ENCODE data around the gene PDXP. TPM values are rescaled to one million over a fixed set of nuclear protein-coding genes. Genes with fewer than 3 reads are reported as not detected.

The PDXP gene
- total RNA-seq, 1 donor from 2014 or later = 24.1 TPM

DNA sequence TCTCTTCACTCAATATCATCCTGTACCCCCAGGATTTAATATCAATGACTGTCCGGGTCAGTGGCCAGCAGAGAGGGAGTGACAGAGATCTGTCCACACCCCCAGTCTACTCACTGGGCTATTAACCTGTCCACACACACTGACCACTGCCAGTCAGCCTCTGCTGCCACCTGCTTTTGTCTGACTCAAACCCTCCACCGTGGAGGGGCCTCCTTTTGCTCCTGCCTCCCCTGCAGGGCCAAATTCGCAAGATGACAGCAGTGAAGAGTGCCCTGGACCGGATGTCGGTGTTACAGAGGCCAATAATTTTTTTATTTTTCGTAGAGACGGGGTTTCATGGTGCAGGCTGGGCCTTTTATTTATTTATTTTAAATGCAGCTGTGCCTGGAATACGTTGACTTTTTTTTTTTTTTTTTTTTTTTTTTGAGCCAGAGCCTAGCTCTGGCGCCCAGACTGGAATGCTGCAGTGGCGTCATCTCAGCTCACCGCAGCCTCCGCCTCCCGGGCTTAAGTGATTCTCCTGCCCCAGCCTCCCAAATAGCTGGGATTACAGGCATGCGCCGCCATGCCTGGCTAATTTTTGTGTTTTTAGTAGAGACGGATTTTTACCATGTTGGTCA is 5.1 kb downstream of the PDXP start:
- intact Hi-C loops (cut with DNase I) = no loop called here
- no peak for DNase-seq (ENCODE audit: low spot score)

DNA sequence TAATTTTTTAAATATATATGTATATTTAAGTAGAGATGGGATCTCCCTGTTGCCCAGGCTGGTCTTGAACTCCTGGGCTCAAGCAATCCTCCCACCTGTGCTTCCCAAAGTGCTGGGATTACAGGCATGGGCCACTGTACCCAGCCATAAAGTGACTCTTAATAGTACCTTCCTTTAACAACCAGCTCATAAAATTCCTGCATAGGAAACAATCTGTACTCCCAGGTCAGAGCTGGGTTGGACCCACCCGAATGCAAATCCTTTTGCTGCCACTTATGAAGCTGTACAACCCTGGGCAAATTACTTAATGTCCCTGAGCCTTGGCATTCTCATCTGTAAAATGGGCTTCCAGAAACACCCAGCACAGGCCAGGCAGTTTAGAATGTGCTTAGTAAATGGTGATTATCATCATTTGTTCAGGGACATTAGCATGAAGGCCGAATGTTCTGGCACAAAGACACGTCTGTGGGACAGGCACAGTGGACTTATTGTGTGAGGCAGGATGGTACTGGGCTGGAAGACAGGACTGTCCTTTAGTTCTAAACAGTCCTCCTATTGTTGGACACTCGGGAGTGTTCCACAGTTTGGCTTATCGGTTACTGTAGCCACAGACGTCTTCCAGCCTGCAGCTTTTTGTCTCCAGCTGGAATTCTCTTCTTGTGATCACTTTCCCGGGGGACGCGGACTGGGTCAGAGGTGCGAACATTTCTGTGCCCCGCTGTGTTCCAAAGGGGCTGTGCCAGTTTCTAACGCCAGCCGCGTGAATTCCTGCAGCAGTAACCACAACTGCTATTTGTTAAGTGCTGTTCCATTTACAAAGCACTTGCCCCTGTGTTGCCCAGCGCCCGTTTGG is 6.0 kb downstream of the PDXP start:
- intact Hi-C loops (cut with DNase I) = no loop called here
- DNase-seq (ENCODE audit: low spot score) = no peak

DNA sequence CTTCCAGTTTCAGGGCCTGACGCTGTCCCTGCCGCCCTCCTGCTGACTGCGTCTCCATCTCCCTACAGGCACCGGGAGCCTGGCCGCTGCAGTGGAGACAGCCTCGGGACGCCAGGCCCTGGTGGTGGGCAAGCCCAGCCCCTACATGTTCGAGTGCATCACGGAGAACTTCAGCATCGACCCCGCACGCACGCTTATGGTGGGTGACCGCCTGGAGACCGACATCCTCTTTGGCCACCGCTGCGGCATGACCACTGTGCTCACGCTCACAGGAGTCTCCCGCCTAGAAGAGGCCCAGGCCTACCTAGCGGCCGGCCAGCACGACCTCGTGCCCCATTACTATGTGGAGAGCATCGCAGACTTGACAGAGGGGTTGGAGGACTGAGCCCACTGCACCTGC is 7.0 kb downstream of the PDXP start:
- intact Hi-C loops (cut with DNase I) = no loop called here
- no peak for DNase-seq (ENCODE audit: low spot score)

DNA sequence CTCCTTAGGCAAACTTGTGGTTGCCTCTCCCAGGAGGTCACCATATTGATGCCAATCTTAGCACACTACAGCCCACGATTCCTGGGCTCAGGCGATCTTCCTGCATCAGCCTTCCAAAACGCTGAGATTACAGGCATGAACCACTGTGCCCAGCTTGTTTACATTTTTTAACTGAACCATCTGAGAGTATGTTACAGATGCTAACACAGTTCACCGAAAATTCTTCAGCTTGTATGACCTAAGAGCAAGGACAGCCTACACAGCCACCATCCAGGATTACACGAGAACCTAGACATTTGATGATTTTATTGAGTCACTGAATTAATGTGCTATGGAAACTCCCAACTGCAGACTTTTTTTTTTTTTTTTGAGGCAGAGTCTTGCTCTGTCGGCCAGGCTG is 11.1 kb downstream of the PDXP start:
- intact Hi-C loops (cut with DNase I) = no loop called here

DNA sequence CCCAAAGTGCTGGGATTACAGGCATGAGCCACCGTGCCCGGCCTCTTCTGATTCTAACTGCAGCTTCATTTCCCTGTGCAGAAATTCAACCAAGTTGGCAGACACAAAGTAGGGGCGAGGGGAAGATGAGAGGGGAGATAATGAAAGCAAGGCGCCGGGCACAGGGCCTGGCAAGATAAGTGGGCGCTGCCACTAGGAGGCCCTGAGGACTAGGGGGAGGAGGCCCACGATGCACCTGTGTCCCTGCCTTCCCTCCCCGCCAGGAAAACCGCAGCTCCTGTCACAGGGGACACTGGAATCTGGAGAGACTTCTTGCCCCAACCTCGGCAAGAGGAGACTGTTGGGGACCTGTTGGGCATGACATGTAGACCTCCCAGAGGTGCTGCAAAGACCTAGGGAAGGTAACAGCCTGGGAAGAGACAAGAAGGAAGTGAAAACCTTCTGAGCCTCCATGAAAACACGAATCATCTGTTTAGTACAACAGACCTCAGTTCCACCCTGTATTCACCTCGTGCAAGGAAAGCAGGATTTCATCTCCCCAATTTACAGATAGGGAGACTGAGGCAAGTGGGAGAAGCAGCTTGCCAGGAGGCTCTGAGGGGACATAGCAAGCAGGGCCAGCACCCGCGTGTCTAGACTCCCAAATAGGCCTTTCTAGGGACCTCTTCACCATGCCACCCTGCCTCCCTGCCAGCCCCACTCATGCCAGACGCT is 13.8 kb downstream of the PDXP start:
- DNase-seq (ENCODE audit: low spot score) = no peak
- intact Hi-C loops (cut with DNase I) = no loop called here

More for the DNA sequence above, 11.1 kb downstream of the PDXP start:
- no peak for DNase-seq (ENCODE audit: low spot score)

DNA sequence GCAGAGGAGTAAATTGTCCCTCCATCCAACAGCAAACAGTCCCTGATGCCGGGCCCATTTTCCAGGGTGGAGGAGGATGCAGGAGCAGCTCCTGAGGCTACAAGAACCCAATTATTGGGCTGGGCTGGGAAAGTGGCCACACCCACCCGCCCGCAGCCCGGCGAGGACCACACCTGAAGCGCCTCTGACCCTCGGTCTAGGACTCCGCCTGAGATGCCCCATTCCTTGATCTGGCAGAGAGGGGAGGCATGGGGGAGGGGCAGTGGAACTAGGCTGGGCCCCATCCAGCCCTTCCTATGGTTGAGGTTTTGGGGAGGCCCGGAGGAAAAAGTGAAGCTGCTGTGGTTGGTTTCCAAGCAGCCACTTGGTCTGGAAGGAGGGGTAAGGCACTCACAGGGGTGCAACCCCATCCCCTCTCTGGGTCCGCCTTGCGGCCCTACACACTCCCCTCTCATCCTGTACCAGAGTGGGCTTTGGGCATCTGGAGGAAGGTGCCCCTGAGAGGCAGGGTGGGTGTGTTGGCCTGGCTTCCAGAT is 14.5 kb downstream of the PDXP start:
- intact Hi-C loops (cut with DNase I) = no loop called here
- DNase-seq (ENCODE audit: low spot score) = no peak

DNA sequence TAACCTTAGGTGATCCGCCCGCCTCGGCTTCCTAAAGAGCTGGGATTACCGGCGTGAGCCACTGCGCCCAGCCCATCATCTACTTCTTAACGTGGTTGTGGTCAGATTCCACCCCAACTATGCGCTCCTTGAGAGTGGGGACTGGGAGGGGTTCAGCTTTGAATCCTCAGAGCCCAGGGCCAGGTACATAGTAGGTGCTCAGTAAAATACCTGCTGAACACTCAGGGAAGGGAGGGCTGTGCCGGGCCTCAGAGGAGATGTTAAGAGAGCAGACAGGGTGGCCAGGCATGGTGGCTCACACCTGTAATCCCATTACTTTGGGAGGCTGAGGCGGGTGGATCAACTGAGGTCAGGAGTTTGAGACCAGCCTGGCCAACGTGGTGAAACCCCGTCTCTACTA is 15.7 kb downstream of the PDXP start:
- intact Hi-C loops (cut with DNase I) = loop anchor here (2.0 kb wide), 2 partner anchors 13 to 65 kb away; partner anchors contain the start of gene GGA1
- no peak for DNase-seq (ENCODE audit: low spot score)

DNA sequence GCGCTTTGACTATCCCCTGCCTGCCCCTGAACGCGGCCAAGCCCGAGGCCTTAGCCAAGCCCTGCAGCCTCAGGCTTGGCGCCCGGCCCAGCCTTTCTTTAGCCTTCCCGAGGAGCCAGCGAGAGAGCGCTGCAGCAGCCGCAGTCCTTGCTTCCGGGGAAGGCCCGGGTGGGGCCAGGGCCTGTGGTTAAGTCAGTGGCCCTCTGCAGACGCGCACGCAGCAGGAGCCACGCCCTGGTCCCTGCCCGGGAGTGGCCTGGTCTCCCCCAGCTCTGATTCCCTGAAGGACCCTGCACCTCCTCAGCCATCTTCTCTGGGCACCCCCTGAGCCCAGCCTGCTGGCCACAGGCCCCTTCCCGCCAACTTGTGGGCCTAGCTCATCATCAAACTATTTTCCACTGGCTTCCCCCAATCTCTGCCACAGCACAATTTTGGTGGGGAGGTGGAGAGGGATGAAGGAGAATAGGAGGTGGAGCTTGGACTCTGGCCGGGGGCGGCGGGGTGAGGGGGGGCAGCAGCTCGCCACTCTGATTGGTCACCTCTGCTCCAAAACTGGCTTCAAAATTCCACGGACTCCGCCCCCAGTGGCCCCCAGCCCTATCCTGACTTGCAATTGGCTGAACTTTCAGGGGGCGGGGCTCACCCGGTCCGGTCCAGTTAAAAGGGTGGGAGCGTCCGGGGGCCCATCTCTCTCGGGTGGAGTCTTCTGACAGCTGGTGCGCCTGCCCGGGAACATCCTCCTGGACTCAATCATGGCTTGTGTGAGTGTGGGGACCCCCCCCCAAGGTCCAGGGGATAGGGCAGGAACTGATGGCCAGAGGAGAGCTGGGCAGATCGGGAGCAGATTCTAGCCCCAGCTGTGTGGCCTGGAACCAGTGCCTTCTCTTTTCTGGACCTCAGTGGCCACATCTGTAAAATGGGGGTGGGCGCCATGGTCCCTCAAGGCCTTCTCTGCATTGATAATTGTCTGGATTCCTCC is 16.7 kb downstream of the PDXP start, which contains the start of gene LGALS1:
LGALS1 (plus strand) TSS at position 686 of the 979 bp plus-strand sequence; CDS start at position 753, 67 bp downstream.
- intact Hi-C loops (cut with DNase I) = loop anchor here (2.0 to 5.0 kb wide), 3 partner anchors 14 to 77 kb away; partner anchors contain the start of gene GGA1

DNA sequence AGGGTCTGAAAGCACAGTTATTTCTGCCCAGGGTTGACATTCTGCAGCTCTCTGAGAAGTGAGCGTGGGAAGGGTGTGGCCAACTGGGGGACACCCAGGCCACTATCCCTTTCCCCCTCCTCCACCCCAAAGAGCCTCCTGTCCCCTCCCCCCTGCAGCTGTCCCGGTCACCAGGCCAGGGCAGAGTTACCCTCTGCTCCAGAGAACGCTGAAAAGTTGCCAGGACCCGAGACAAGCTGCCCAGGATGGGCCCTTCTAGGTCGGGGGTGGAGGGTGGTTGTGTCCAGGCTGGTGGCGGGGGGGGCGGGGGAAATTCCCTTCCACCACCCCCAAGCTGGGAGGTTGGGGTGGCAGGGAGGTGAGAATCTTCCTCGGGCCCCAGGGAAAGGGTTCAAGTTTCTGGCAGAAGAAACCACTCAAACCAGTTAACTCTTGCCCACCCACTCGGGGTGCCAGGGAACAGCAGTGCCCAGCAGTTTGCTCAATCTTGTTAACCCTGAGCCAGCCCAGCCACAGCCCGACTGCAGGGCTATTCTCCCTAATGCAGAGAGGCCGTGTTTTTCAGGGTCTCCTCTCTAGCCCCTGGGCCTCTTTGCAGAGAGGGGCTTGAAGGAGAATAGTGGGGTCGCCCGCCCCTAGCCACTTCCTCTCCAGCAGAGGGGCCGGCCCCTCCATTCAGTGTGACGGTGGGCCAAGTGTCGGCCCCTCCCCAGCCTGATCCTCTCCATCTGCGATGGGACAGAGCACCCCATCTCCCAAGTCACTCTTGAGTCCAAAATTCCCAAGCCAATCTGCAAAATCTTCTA is 17.6 kb downstream of the PDXP start:
- intact Hi-C loops (cut with DNase I) = loop anchor here (2.0 to 5.0 kb wide), 3 partner anchors 15 to 76 kb away; partner anchors contain the start of gene GGA1
- peak; percentile 83 for DNase-seq (ENCODE audit: low spot score)

More for the DNA sequence above, 16.7 kb downstream of the PDXP start, which contains the start of gene LGALS1:
- peak; percentile 97 for DNase-seq (ENCODE audit: low spot score)

DNA sequence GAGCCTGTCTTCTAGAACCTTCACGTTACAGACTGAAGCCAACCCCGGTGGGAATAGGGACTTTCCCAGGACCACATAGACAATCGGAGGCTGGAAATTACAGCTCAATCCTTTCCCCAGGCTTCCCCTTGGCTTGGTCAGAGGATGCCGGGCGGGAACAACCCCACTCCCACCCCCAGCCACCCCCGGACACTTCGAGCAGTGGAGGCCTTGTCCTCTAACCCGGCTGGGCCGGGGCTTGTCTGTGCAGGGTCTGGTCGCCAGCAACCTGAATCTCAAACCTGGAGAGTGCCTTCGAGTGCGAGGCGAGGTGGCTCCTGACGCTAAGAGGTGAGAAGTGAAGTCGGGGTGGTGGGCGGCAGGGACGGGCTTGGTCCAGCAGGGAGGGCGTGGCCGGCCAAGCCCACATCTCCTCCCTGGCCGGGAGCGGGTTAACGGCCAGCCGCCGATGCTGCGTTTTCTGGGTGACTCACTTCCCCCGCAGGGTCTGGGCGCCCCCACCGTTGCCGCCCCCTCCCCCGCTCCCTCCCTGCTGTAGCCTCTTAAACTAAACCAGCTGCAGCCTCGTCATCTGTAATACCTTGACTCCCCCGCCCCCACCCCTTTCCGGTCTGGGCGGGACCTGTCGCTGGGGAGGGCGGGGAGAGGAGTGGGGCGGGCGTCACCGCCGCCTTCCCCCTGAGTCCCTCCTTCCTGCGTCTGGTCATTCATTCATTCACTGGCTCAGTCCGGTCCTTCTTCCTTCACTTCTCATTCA is 18.4 kb downstream of the PDXP start:
- intact Hi-C loops (cut with DNase I) = loop anchor here (5.0 kb wide), 1 partner anchor 75 kb away; no protein-coding TSS in a partner anchor
- peak; percentile 95 for DNase-seq (ENCODE audit: low spot score)

DNA sequence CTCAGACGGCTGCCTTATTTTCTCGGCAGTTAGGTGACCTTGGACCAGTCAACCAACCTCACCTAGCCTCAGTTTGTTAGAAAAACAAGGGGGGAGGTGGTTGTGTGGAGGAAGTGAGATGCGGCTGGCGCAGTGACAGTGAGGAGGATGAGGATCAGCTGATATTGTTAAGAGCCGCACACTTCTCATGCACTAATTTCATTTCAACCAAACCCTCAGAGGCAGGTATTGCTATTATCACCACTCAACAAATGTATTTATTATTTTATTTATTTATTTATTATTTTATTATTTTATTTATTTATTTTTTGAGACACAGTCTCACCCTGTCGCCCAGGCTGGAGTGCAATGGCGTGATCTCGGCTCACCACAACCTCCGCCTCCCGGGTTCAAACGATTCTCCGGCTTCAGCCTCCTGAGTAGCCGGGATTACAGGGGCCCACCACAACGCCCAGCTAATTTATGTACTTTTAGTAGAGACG is 19.0 kb downstream of the PDXP start:
- DNase-seq (ENCODE audit: low spot score) = no peak
- intact Hi-C loops (cut with DNase I) = loop anchor here (5.0 kb wide), 1 partner anchor 75 kb away; no protein-coding TSS in a partner anchor

DNA sequence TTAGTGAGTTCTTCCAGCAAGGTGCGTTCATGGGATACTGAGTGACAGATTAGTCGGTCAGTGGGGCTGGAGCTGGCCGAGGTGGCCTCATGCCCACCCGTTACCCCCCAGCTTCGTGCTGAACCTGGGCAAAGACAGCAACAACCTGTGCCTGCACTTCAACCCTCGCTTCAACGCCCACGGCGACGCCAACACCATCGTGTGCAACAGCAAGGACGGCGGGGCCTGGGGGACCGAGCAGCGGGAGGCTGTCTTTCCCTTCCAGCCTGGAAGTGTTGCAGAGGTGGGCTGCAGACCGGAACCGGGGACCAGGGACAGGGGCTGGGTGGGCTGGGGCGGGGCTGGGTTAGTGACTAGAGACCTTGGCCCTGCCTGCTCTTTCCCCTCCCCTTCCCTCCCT is 19.8 kb downstream of the PDXP start:
- intact Hi-C loops (cut with DNase I) = loop anchor here (5.0 kb wide), 1 partner anchor 74 kb away; no protein-coding TSS in a partner anchor
- DNase-seq (ENCODE audit: low spot score) = no peak

DNA sequence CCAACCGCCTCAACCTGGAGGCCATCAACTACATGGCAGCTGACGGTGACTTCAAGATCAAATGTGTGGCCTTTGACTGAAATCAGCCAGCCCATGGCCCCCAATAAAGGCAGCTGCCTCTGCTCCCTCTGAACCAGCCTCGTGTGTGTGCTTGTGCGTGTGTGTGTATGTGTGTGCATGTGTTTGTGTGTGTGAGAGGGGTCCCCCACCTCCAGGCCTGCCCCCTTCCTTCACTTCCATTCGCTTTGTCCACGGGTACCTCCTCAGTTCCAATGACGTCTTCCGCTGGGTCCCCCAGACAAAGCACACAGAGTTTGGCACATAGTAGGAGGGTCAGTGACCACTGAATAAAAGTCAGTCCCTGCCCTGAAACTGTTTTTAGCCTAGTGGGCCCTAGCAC is 21.1 kb downstream of the PDXP start:
- intact Hi-C loops (cut with DNase I) = loop anchor here (2.0 to 5.0 kb wide), 3 partner anchors 37 to 73 kb away; no protein-coding TSS in a partner anchor
- DNase-seq (ENCODE audit: low spot score) = no peak

DNA sequence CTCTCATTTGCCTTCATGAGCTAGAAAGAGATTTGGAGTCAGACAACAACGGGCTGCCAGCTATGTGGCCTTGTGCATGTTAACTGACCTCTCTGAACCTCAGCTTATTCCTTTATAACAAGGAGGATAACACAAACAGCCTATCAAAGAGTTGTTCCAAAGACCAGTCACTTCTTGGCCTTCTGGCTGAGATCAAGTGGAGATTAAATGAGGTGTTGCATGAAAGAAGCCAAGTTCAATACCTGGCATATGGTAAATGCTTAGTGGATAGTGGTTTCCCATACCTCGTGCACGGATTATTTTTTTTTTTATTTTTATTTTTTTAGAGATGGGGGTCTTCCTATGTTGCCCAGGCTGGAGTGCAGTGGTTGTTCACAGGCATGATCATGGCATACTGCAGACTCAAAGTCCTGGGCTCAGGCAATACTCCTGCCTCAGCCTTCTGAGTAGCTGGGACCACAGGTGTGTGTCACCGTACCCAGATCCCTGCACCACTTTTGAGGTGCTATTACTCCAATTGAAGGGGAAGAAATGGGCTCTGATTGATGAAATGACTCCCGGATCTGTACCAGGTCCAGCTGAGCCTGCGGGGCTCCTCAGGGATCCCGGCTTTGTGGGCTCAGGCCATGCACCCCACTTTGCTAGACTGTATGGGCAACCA is 21.8 kb downstream of the PDXP start:
- DNase-seq (ENCODE audit: low spot score) = no peak
- intact Hi-C loops (cut with DNase I) = loop anchor here (2.0 to 5.0 kb wide), 2 partner anchors 38 to 58 kb away; no protein-coding TSS in a partner anchor

DNA sequence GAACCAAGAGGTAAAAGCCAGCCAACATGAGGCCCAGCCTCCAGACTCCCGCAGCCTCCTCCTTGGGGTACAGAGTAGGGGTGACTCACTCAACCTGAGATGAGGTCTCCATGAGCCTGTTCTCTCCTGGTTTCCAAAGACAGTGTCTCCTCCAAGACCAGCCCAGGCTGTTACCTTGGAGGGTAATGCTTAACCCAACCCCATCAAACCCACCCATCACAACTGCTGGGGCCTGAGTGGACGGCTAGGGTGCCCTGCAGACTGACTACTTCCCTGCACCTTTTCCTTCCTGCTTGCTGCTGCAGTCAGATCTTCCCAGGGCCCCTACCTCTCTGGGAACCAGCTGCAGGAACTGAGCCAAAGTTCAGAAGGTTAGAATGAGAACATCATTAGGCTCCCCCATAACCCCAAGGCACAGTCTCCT is 22.5 kb downstream of the PDXP start:
- intact Hi-C loops (cut with DNase I) = loop anchor here (2.0 to 5.0 kb wide), 2 partner anchors 38 to 59 kb away; no protein-coding TSS in a partner anchor
- DNase-seq (ENCODE audit: low spot score) = no peak

DNA sequence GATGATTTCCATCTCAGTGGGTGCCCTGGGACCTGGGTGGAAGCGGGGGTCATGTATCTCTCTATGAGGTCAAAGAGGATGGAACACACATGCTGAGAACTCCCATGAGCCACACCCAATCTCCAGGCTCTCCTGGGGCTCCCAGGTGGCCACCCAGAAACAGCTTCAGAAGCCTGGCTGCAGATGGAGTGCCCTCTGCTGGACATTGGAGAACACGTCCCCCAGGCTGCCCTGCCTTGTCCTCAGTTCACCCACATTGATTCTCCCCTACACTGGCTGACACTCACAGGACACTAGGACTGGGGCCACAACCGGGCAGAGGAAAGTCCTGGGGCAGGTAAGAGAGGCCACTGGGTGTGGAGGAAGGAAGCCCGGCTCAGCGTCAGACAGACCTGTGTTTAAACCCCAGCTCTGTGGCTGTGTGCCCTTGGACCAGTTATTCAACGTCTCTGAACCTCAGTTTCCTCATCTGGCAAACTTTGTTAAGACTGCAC is 23.1 kb downstream of the PDXP start:
- no peak for DNase-seq (ENCODE audit: low spot score)
- intact Hi-C loops (cut with DNase I) = loop anchor here (2.0 to 5.0 kb wide), 2 partner anchors 39 to 59 kb away; no protein-coding TSS in a partner anchor

Measured in cardiac septum (tissue), 1 donor.